ENCODE results near the gene ZMYND8.
"Not testable (repeated sequence)": the region's sequence is repeated elsewhere in the genome, so short reads cannot be mapped to it uniquely, and the experiment has no call there.

Gene ZMYND8

GRCh38 chr20:47262365-47263013 lies 94.0 kb downstream of the ZMYND8 start:
- no peak for DNase-seq

GRCh38 chr20:47262008-47262364 lies 94.5 kb downstream of the ZMYND8 start:
- no peak for DNase-seq

GRCh38 chr20:47261161-47261774 lies 95.2 kb downstream of the ZMYND8 start:
- DNase-seq = not testable (repeated sequence)

GRCh38 chr20:47260540-47261126 lies 95.9 kb downstream of the ZMYND8 start:
- DNase-seq = not testable (repeated sequence)

- no peak for DNase-seq
Measured at GRCh38 chr20:47258745-47259695, 97.5 kb downstream of the ZMYND8 start.

- DNase-seq = no peak
Measured at GRCh38 chr20:47257771-47258170, 98.7 kb downstream of the ZMYND8 start.

GRCh38 chr20:47257256-47257655 lies 99.2 kb downstream of the ZMYND8 start:
- DNase-seq = no peak

GRCh38 chr20:47256668-47257236 lies 99.7 kb downstream of the ZMYND8 start:
- DNase-seq = no peak

- DNase-seq = no peak
Measured at GRCh38 chr20:47253872-47254271, 102.6 kb downstream of the ZMYND8 start.

GRCh38 chr20:47252879-47253307 lies 103.6 kb downstream of the ZMYND8 start:
- DNase-seq = no peak

GRCh38 chr20:47251154-47252020 lies 105.1 kb downstream of the ZMYND8 start:
- DNase-seq = no peak

- DNase-seq = no peak
Measured at GRCh38 chr20:47250360-47250759, 106.1 kb downstream of the ZMYND8 start.

GRCh38 chr20:47249913-47250312 lies 106.6 kb downstream of the ZMYND8 start:
- no peak for DNase-seq

- no peak for DNase-seq
Measured at GRCh38 chr20:47248448-47248966, 108.0 kb downstream of the ZMYND8 start.

- no peak for DNase-seq
Measured at GRCh38 chr20:47247972-47248371, 108.5 kb downstream of the ZMYND8 start.

- no peak for DNase-seq
Measured at GRCh38 chr20:47246061-47246777, 110.3 kb downstream of the ZMYND8 start.

- not testable (repeated sequence) for DNase-seq
Measured at GRCh38 chr20:47245166-47245565, 111.3 kb downstream of the ZMYND8 start.

- DNase-seq = no peak
Measured at GRCh38 chr20:47244451-47244850, 112.0 kb downstream of the ZMYND8 start.

- DNase-seq = no peak
Measured at GRCh38 chr20:47243532-47244305, 112.8 kb downstream of the ZMYND8 start.

- no peak for DNase-seq
Measured at GRCh38 chr20:47243003-47243402, 113.5 kb downstream of the ZMYND8 start.

Data from activated CD4-positive, alpha-beta T cell treated with anti-CD3 and anti-CD28 coated beads, Interleukin-2, amount 50 U/mL, for 16 hours (primary cell).